CD4-positive, alpha-beta T cell treated with Interleukin-12 subunit alpha and Interleukin-12 subunit beta, for 1 hour (primary cell): ENCODE measurements around the gene NUB1.

Experiments
- DNase-seq: peaks from one replicate; pipeline ENCODE4 v3.0.0-alpha.2; 2020

Gene NUB1

GRCh38 chr7:151392002-151392401 lies 50.4 kb downstream of the NUB1 start:
- no peak for DNase-seq

GRCh38 chr7:151392426-151392825 lies 50.8 kb downstream of the NUB1 start:
- no peak for DNase-seq

- DNase-seq = no peak
These were observed 51.7 kb downstream of the NUB1 start for GRCh38 chr7:151393031-151393977.

GRCh38 chr7:151394076-151395035 lies 52.7 kb downstream of the NUB1 start:
- no peak for DNase-seq

GRCh38 chr7:151395036-151395367 lies 53.4 kb downstream of the NUB1 start:
- no peak for DNase-seq

- DNase-seq = no peak
These were observed 54.8 kb downstream of the NUB1 start for GRCh38 chr7:151396328-151396970.

- no peak for DNase-seq
These were observed 55.4 kb downstream of the NUB1 start for GRCh38 chr7:151397026-151397425.

- no peak for DNase-seq
These were observed 57.1 kb downstream of the NUB1 start for GRCh38 chr7:151398446-151399304.

GRCh38 chr7:151399305-151399601 lies 57.6 kb downstream of the NUB1 start:
- DNase-seq = no peak

GRCh38 chr7:151399906-151400305 lies 58.3 kb downstream of the NUB1 start:
- no peak for DNase-seq

GRCh38 chr7:151400626-151401315 lies 59.2 kb downstream of the NUB1 start:
- DNase-seq = peak; percentile 33

GRCh38 chr7:151402029-151402835 lies 60.6 kb downstream of the NUB1 start:
- no peak for DNase-seq

- no peak for DNase-seq
These were observed 62.2 kb downstream of the NUB1 start for GRCh38 chr7:151403764-151404163.

GRCh38 chr7:151404216-151405011 lies 62.8 kb downstream of the NUB1 start:
- DNase-seq = peak; percentile 30

- DNase-seq = no peak
These were observed 63.4 kb downstream of the NUB1 start for GRCh38 chr7:151405056-151405455.

GRCh38 chr7:151405588-151405987 lies 64.0 kb downstream of the NUB1 start:
- DNase-seq = no peak

GRCh38 chr7:151406051-151406875 lies 64.7 kb downstream of the NUB1 start:
- no peak for DNase-seq

- no peak for DNase-seq
These were observed 65.4 kb downstream of the NUB1 start for GRCh38 chr7:151406886-151407583.

GRCh38 chr7:151408498-151408838 lies 66.9 kb downstream of the NUB1 start:
- DNase-seq = no peak
